Activated T-cell treated with anti-CD3 and anti-CD28 coated beads for 24 hours (primary cell): ENCODE results near the gene FUT3.
A peak's percentile ranks its signal among the peaks of the same experiment; 100 is the strongest.
"Not testable (repeated sequence)": the region's sequence is repeated elsewhere in the genome, so short reads cannot be mapped to it uniquely, and the experiment has no call there.

ENCODE experiments used
- DNase-seq: peaks from one replicate; pipeline ENCODE4 v3.0.0-alpha.2; 2020; ENCODE audit warnings: low read depth

The FUT3 gene

GRCh38 chr19:5844456-5845433 lies 6.5 kb downstream of the FUT3 start:
- no peak for DNase-seq

GRCh38 chr19:5843295-5843927 lies 7.8 kb downstream of the FUT3 start:
- no peak for DNase-seq

- DNase-seq = not testable (repeated sequence)
These were observed 9.5 kb downstream of the FUT3 start for GRCh38 chr19:5841735-5842111.

- no peak for DNase-seq
These were observed 11.9 kb downstream of the FUT3 start, which contains the start of gene FUT6 for GRCh38 chr19:5839065-5840017. Gene FUT6 (minus strand): TSS chr19:5839702. CDS start chr19:5832567, 7,135 bp downstream.

- DNase-seq = no peak
These were observed 12.7 kb downstream of the FUT3 start for GRCh38 chr19:5838353-5839064.

- DNase-seq = no peak
These were observed 13.4 kb downstream of the FUT3 start for GRCh38 chr19:5837761-5838352.

- DNase-seq = no peak
These were observed 18.6 kb downstream of the FUT3 start for GRCh38 chr19:5832527-5833216.

GRCh38 chr19:5832061-5832460 lies 19.2 kb downstream of the FUT3 start:
- DNase-seq = no peak

GRCh38 chr19:5831159-5831558 lies 20.1 kb downstream of the FUT3 start:
- DNase-seq = no peak

- DNase-seq = no peak
These were observed 21.5 kb downstream of the FUT3 start for GRCh38 chr19:5829567-5830310.

GRCh38 chr19:5828661-5829566 lies 22.3 kb downstream of the FUT3 start:
- DNase-seq = peak; percentile 19

GRCh38 chr19:5827891-5828660 lies 23.2 kb downstream of the FUT3 start:
- peak; percentile 95 for DNase-seq

- no peak for DNase-seq
These were observed 23.8 kb downstream of the FUT3 start for GRCh38 chr19:5827342-5827890.

GRCh38 chr19:5826531-5827341 lies 24.5 kb downstream of the FUT3 start:
- DNase-seq = no peak

GRCh38 chr19:5825178-5825577 lies 26.1 kb downstream of the FUT3 start:
- DNase-seq = no peak

- no peak for DNase-seq
These were observed 26.5 kb downstream of the FUT3 start for GRCh38 chr19:5824751-5825150.
